ENCODE results near the gene LAMA3.

Gene LAMA3

GRCh38 chr18:23793985-23794867, 105.0 kb downstream of the LAMA3 start:
- no peak for DNase-seq

DNA sequence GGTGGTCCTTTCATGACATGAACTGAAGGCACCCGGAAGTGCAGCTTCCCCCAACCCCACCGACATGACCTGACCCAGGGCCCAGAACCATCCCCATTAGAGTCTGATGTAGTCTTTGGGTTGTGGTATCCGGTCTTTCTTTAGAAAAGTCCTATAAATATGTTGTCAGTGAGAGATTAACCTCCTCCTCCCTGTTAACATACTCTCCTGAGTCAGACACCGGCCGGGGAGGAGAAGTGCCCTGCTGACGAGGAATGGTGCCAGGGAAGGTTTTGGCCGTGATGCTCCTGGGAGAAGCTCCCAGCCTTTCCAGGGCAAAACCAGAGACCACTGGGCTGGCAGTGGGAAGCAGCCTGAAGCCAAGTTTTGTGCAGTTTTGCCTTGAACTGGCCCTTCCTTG, 109.0 kb downstream of the LAMA3 start:
- DNase-seq = no peak

- DNase-seq = no peak
Measured at GRCh38 chr18:23798824-23799223, 109.6 kb downstream of the LAMA3 start.

DNA sequence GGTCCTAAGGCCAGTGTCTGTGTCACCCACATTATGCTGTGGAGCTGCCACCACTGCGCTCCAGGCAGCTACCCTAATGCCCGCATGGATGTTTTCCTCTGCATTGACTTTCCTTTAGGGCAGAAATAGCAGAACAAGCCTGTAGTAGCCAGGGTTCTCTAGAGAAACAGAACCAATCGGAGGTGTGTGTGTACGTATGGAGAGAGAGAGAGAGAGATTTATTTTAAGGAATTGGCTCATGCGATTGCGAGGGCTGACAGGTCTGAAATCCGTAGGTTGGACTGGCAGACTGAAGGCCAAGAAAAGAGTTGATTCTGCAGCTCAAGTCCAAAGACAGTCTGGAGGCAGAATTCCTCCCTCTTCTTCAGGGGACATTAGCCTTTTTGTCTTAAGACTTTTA, 110.3 kb downstream of the LAMA3 start:
- DNase-seq = no peak

GRCh38 chr18:23800902-23801301, 111.6 kb downstream of the LAMA3 start:
- no peak for DNase-seq

DNA sequence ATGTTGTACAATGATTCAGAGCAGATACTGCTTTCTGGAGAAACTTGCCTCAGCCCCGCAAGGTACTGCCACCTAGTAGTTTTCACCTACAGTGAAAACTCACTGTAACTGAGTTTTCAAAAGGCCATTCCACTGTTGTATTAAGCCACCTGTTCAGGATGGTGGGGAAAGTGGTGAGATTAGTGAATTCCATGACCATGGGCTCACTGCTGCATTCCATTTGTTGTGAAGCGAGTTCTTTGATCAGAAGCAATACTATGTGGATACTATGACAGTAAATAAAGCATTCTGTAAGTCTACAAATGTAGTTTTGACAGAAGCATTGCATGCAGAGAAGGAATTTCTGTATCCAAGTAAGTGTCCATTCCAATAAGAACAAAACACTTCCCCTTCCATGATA, 113.6 kb downstream of the LAMA3 start:
- no peak for DNase-seq

DNA sequence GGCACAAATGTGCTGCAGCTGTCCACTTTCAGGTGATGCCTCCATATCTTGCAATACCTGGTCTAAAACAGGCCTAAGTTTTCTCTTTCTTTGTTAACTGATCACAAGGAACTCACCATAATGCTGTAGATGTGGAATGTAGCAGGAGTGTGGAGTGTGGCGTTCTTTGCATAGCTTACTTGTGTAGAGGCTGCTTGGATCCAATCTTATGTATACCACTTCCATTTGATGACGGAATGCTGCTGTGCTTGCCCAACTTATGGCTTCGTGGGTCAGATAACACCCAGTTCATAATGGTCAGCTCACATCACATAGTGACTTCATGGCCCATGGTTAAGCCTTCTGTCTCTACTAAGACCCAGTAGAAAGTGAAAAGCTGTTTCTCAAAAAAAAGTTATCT, 114.5 kb downstream of the LAMA3 start:
- no peak for DNase-seq

GRCh38 chr18:23805898-23806297, 116.6 kb downstream of the LAMA3 start:
- DNase-seq = no peak

- no peak for DNase-seq
Measured at GRCh38 chr18:23809415-23809814, 120.2 kb downstream of the LAMA3 start.

- no peak for DNase-seq
Measured at GRCh38 chr18:23810396-23810795, 121.1 kb downstream of the LAMA3 start.

DNA sequence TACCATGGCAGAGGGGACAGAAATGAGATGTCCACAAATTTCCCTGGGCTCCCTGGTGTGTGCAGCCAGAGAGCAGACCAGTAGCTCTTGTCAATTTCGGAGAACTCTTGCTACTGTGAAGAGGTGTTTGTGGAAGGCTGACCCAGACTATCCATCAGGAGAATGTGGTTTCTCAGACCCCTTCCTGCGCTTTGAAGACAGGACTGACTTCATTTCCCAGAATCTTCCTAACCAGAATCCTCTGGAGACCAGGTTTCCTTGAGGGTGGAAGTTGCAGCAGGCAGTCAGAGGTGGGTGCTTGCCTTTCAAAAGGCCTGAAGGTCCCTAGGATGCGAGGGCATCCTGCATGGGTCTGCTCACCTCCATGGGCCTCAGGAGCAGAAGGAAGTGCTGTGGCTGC, 121.9 kb downstream of the LAMA3 start:
- no peak for DNase-seq

DNA sequence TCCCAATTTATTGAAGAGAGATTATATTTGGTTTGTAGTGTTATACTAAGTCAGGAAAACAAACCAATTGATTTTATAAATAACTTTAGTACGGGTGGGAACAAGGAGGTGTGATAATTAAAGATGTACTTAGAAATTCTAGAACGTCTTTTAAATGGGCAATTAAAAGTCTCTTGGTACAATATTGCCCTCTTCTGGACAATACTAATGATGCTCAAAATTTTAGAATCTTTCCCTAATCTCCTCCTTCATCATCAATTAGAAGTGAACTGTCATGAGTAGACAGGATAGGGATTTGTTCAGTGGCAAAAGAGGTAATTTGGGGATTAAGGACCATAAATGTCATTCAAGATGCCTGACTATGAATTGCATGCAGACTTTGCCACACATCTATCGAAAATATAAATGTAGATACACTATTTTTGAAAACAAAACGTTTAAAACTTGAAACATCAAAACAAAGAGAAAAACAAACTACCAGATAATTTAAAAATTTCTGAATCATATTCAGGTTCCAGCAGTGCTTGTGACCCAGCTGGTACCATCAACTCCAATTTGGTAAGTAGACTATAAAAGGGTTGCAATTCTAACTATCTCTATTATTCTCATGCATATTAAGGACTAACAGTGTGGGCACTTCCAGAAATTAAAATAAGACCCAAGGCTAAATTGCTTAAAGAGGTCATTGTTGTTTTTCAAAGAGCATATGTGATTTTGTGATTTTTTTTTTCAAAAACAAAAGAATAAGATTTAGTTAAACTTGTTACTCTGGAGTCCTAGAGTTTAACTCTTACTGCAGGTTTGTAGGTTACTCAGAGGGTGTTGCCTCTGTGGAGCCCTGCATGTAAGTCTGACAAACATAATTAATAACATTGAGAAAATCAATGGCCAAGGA, 123.5 kb downstream of the LAMA3 start:
- no peak for DNase-seq

GRCh38 chr18:23814991-23815614, 125.8 kb downstream of the LAMA3 start:
- DNase-seq = no peak

DNA sequence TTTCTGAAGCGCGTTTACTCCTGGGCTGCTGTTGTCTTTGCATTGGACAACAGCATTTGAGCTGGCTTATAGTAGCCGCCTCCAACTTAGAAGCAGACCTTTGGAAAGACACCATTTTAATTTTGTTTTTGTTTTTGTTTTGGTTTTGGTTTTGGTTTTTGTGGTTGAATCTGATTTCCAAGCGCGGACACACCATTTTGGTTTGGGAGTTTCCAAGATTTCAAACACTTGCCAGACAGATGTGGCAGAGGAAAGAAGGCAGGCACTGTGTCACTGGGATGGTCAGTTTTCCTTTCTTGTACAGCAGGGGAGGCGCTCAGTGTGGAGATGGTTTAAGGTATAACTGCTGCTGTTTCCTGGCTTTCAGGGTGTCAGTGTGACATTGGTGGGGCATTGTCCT, 126.8 kb downstream of the LAMA3 start:
- DNase-seq = no peak

DNA sequence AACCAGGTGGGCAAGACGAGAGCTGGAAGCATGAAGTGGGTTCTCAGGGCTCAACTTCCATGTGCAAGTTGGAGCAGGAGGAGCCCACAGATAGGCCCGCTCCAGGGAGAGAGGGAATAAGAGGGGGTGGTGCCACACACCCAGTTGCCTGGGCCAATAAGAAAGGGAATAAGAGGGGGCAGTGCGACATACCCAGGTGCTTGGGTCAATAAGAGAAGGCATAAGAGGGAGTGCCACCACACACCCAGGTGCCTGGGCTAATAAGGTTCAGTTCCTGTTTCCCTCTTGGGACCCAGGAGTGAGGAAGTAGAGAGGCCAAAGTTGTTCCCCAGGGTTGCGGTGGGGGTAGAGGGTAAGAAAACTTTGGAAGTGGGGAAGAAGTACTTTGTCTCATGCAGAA, 127.5 kb downstream of the LAMA3 start:
- DNase-seq = no peak

DNA sequence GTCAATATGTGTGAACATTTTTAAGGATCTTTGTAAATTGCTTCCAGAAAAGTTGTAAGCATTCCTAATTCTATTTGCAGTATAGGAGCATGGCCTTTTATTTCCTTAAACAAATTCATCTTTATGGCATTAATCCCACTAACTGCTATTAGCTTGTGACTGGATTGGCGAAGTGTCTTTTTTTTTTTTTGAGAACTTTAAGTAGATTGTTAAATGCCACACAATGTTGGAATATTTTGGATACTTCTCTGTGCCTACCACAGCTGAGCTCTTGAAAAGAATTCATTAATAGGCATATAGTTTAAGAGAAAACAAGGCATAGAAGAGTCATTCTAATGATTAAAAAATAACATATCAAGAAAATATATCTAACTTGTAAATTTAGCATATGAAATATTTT, 129.7 kb downstream of the LAMA3 start:
- DNase-seq = no peak

DNA sequence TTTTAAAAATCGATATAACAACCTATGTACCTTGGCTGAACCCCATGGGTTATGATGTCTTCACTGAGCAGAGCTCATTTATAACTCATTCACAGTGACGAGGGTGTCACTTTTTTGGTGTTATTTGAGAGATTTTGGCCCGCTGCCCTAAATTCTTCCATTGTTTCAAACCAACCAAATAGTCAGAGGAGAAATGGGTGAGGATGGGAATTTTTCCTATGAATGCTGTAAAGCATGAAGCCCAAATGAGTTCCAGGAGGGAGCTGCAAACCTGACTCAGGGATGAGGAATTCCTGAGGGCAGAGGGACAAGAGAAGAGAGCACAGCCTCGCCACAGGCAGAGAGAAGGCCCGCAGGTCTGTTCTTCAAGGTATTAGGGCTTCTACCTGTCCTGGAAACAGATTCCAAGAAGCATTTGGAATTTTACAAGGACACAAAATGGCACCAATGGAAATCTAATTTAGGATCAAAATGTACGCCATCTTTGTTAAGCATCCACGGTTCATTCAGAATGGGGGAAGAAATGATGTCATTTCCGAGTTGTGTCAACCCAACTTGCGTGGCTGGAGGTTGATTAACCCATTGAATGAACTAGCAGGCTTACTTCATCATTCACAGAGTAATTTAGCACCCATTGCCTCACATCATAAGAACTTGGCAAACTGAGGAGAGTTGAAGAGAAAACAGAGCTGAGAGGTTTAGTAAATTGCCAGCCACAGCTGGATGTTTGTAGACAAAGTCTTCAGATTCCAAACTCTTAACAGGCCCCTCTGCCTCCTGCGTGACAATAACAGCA, 133.5 kb downstream of the LAMA3 start:
- no peak for DNase-seq

DNA sequence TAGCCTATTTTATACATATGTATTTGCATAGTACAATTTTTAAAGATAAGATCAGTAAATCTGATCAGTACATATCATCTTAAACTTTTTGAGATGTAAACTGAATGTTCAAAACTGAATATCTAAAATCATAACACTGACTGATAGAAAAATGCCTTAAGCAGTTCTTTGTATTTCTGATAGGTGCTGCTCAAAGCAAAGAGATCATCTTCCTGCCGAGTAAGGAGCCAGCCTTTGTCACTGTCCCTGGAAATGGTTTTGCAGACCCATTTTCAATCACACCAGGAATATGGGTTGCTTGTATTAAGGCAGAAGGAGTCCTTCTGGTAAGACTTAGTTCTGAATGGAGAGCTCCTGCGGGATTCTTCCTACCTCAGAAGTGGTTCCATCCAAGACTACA, 135.0 kb downstream of the LAMA3 start:
- no peak for DNase-seq

DNA sequence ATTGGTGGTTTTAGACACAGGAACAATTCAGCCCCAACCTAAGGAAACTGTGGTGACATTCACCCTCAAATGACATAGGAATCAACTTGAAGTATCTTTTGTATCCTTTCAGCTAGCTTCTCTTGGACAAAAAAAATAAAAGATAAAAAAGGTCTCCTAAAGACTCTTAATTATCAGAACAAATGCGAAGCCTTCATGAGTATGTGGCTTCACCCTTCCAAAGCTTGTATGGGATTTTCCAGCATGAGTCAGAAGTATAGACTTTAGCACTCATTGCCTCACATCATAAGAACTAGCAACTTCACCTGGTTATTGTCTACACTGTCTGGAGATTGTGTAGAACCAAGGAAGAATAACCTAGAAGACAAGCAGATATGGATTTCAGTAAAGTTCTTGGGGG, 135.4 kb downstream of the LAMA3 start:
- DNase-seq = no peak

- DNase-seq = no peak
Measured at GRCh38 chr18:23825496-23825895, 136.2 kb downstream of the LAMA3 start.

DNA sequence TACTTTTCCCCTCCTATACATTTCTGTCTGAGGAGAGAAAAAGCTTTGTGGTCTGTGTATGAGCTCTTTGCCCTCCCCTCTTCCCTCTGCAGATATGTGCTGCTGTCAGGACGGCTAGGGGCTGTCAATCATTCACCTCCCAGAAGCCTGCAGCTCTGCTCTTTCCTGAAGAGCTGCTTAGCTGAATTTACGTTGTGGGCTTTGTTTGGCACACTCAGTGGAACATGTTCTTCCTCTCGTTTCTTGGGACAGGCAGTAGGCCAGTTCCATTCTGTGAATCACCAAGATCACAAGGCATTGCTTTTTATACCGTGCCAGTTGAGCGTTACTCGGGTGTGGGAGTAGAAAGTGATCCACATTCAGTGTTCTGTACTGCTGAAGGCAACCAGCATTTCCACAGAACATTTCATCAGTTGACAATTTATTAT, 136.7 kb downstream of the LAMA3 start:
- no peak for DNase-seq

- no peak for DNase-seq
Measured at GRCh38 chr18:23826850-23827620, 137.8 kb downstream of the LAMA3 start.

Data from NCI-H187 treated with DMSO at 0.1 percent for 48 hours (cell line).